Medulla oblongata (tissue), 1 donor: Measurements from ENCODE around the gene C10orf62.
"Not testable (repeated sequence)": the region's sequence is repeated elsewhere in the genome, so short reads cannot be mapped to it uniquely, and the experiment has no call there.

Experiments used
- DNase-seq: peaks from one replicate; pipeline ENCODE4 v3.0.0-alpha.2; 2015; ENCODE audit errors: extremely low spot score

C10orf62 gene, protein sequence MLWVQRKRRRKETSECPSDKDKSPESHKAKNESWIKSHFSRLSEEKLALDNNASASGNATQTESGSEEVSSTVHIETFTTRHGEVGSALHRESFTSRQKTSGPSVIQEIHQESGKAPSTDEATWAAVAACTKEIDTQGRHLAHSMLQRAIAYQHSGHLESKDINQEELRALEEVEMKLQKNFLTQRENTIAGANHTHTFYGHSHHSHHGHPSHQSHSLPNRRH

DNA sequence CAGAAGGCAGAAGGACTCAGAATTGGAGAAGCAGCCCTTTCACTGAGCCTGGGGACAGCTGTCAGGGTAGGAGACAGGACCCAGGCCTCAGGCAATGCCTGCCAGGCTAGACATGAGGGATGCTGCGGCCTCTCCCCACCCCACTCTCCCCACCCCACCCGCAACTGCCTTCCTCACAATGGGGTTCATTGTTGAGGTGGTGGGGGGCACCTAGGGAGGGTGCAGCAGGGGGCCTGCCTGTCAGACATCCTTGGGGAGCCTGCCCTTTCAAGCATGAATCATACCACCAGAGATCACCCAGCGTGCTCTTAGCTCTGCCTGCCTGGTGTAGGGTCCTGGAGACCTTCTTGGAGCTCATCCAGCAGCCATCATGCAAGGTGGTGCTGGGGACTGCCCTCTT is at the start of gene C10orf62:
C10orf62 (plus strand) TSS at position 243 of the 400 bp plus-strand sequence. CDS start 177 bp downstream, outside the sequence.
- no peak for DNase-seq

DNA sequence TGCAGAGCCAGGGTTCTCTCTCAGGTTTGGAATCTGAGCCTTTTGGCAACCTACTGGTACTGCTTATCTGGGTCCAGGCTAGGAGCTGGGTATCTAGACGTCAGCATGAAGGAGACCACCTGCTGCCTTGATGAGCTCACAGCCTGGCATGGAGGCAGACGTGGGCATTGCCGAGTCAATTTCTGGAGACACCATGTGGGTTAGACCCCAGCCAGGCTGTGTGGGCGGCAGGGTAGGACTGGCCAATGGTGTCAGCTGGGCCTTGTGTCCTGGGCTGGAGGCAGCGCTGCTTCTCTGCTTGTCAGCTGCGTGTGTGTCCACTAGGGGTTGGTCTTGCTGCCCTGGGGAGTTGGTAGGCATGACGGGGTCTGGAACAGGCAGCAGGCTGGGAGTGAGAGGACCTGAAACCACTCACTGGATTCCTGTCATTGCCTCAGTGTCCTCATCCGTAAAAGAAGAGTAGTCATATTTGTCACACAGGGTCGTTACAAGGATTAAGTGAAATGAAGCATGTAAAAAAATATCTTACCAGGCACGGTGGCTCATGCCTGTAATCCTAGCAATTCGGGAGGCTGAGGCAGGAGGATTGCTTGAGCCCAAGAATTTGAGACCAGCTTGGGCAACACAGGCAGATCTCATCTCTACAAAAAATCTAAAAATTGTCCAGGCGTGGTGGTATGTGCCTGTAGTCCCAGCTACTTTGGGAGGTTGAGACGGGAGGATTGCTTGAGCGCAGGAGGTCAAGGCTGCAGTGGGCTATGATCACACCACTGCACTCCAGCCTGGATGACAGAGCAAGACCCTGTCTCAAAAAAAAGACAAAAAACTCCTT is 48.6 kb upstream of the C10orf62 start:
- DNase-seq = no peak

DNA sequence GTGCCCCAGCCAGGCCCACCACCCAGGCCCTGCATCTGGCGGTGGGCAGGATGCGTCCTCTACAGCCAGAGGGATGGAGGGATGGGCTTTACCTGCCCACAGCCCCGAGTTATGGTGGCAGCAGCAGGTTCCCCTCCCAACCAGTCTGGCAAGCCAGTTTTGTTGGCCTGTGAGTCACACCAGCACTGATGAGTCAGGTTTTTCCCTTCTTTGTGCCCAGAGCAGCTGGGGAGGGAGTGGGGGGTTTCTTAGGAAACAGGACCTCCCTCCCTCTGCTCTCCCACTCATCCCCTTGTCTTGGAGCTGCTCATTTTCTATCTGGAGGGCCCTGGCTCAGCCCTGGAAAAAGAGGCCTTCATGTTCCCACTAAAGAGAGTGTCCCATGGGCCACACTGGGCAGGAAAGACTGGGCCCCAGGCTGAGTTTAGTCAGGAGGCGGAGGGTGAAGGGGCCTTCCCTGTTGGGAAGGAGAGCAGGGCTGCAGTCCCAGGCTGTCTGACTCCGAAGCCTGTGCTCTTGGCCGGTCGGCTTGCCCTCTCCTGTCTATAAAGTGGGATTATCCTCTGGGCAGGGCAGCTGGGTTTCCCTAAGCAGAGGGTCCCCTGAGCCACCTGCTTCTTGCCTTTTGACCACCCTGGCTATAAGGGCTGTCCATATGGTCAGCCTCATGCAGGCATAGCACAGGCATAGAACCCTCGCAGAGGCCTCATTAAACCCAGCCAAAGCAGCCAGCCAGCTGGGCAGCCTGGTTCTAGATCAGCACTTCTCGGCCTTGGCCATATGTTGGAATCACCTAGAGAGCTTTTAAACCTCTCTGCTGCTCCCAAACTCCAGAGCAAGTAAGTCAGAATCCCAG is 47.1 kb upstream of the C10orf62 start:
- DNase-seq = peak; percentile 77

DNA sequence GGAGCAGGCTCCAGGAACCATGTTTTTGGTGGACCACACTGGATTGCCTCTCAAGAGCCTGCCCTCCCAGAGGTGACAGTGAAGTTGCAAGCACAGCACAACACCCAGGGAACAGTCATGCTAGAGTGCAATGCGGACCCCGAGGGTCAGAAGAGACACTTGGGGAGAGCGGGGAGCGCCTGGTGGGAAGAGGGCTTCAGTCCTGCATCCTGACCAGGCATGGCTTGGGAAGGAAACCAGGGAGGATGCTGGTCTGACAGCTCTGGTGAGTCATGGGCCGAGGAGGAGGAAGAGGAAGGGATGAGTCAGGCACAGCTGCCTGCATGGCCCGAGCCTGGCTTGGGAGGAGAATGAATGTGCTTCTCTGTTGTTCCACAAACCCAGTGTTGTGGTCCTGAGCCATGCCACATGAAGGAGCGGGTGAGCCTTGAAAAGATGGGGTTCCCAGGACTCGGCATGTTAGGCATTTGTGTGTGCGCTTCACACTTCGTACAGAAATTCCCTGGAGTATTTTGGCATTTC is 46.4 kb upstream of the C10orf62 start:
- peak; percentile 91 for DNase-seq

DNA sequence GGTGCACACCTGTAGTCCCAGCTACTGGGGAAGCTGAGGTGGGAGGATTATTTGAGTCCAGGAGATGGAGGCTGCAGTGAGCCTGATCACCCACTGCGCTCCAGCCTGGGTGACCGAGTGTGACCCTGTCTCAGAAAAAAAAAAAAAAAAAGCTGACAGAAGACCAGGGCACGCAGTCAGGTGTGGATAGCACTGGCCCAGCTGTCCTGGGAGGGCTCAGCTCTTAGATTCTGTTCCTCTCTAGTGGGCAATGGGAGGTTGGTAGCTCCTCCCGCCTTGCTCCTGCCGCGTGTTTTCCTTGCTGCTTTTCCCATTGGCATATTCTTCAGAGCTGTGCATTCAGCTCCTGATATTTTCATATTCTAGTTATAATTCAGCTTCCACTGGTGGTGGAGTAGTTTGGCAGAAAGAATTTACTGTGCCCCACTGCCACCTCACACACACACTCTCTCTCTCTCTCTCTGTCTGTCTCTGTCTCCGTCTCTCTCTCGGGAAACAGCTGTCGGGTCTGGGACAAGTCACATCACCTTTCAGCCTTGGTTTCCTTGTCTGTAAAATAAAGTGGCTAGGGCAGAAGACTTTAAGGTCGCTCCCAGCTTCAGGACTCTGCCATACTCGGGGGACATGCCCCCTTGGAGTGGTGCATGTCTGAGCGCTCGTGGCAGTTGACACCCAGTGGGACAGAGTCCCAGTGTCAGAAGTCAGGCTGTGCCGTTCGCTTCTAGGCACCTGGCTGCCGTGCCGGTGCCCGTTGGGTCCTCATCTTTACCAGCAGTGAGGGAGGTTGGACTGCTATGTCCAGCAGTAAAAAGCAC is 42.9 kb upstream of the C10orf62 start:
- peak; percentile 9 for DNase-seq

DNA sequence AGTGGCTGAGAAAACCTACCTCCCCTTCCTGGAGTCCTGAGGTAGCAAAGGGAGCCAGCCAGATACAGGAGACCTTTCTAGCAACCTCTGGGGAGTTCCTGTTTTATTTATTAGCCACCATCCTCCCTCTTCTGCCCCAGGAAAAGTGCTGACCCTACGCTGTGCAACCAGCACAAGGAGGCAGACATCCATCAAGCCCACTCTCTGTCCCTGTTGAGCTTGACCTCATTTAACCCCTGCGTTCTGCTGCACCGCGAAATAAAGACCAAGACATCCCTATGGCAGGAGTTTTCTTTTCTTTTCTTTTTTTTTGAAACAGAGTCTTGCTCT is 42.3 kb upstream of the C10orf62 start:
- DNase-seq = peak; percentile 2

DNA sequence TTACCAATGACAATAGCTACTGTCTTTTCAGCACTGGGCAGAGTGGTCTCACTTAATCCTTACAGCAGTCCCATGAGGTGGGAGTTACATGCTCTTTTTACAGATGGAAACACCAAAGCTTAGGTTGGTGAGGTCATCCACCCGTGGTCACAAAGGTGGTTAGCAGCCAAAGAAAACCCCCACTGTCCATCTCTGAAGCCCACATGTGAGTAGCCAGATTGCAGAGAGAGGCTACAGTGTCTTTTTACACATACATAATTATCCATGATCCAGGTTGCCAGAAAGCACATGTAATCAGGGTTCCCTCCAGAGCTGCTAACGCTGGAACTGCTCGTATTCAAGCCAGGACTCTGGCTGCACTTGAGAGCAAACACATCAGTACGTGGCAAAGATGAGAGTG is 41.6 kb upstream of the C10orf62 start:
- DNase-seq = no peak

DNA sequence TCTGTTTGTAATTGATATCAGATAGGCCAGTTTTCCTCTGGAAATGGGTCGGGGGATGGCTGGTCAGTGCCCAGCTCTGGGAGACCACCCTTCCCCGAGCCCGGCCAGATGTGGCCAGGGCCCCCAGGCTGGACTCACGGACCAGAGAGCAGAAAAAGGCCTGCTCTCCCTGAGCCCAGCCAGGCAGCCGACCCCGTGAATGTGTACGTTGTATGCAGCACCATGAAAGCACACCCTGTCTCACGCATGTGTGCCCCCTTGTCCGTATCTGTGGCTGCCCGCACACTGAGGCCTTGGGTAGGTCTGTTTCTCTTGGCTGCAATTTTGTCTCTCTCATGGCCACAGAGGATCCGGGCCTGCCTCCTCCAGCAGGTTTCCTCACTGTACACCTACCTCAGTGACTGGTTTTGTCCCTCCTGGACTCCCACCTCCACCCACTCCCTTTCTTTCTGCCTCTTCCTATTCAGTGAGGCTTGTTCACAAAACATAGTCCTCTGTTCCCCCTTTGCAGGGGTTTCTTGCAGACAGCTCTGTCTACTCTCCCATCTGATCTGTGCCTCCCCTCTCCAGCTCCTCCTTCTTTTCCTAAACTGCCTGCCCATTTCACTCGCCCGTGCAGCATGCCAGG is 40.6 kb upstream of the C10orf62 start:
- no peak for DNase-seq

DNA sequence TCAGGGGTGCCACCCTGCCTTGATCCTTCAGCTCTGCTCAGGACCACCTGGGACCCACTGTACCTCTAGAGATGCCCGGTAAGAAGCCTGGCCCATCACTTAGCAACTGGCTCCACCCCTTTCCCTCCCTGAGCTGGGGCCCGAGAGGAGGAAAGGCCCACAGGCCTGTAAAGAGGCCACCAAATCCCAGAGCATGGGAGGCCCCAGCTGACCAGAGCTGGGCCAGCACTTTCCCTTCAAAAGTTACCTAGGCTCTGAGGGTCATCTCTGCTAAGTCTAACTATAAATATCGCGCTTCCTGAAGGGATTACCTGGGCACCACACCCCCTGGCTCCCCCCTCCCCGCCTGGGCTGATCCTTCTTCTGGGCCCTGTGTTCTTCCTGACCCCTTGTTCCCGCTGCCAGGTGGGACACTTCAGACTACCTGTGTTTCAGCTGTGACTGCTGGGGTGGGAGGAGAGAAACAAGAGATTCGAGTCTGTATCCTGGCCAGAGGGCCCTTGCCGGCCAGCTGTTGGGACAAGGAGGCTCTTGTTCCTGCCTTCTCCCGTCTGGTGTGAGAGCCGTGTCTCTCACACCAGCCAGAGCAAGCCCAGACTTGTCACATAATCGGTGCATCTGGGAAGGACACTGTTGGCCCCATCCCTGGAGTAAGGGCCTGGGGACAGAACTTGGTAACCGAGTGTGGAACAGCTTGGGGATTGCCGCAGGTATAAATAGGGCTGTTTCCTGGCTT is 39.8 kb upstream of the C10orf62 start:
- DNase-seq = peak; percentile 94

DNA sequence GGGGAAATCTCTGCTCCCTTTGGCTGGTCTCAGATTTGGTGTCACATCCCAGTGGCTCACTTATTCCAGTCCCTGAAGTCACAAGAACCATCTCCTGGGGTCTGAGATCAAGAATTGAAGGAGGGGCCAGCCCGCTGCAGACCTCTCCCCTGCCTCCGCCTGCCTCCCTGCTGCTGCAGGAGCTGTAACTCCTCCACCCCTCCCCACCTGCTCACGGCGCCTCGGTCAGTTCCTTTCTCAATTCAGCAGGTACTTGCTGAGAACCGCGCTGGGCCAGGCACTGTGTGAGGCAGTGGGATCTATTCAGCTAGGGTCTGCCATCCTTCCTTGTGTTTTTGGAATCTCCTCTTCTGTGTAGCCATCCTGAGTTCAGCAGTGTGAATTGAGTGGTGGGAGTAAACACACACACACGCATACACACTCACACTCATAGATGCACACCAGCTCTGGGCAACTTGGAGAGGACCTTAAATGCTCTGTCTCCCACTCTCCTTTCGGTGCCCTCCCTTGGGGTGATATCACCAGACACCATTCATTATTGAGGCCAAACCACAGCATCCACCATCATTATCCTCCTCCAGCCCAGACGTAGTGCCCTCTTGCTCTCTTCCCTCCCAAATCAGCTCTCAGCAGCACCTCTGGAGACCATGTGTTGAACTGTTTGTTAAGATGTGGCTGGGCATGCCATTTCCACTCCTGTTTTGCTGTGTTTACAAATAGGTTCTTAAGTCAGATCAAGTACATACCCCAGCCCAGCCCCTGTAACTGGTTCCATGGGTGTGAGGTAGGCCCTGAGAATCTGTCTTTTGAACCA is 39.0 kb upstream of the C10orf62 start:
- no peak for DNase-seq

DNA sequence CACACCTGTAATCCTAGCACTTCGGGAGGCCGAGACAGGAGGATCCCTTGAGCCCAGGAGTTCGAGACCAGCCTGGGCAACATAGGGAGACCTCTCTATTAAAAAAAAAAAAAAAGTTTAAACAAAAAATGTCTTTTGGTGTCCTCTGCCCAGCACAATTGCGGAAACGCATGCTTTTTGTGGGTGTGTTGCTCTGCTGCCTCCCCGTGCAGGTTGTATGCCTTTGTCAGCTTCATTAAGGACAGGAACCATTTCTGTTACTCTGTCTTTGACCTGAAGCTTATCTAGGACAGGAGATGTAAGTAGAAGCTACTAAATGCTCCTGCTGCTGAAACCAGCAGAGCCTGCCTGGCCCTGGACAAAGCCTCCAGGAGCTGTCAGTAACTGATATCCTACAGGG is 38.2 kb upstream of the C10orf62 start:
- no peak for DNase-seq

DNA sequence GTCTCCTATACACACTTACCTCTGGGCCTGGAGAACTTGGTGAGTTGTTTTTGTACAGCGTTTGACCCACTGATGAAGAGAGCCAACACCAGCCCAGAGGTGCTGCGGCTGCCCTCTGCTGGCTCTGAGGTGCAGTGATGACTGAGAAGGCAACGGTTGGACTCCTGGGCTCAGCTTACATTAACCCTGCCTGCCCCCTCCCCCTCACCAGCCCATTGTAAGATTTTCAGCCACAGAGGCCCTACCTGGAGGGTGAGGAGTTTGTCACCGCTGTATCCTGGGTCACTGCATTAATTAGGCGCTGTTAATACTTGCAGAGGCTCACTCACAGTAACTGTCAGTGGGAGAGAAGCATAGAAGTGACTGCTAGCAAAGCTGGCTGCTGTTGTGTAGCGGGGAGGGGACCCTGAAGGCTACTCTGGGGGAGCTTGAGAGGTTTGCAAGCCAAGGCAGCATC is 35.9 kb upstream of the C10orf62 start:
- DNase-seq = peak; percentile 87

DNA sequence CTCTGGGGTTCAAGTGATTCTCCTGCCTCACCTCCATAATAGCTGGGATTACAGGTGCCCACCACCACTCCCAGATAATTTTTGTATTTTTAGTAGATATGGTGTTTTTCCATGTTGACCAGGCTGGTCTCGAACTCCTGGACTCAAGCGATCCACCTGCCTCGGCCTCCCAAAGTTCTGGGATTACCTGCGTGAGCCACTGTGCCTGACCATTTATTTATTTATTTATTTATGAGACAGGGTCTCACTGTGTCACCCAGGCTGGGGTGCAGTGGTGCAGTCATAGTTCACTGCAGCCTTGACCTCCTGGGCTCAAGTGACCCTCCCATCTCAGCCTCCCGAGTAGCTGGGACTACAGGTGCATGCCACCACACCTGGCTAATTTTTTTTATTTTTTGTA is 35.2 kb upstream of the C10orf62 start:
- DNase-seq = not testable (repeated sequence)

DNA sequence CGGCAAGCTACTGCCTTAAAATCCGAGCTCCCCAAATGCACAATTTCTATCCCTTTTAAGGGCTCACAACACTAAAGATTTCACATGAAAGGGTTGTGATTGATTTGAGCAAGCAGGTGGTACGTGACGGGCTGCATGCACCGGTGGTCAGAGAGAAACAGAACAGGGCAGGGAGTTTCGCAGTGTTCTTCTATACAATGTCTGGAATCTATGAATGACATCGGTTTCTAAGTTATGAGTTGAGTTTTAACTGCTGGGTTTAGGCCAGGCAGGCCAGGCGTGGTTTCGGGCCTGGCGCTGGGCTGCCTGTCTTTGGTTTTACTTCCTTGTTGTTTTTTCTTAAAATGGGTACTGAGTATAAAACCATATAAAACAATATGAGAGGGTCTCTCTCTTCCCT is 34.0 kb upstream of the C10orf62 start:
- not testable (repeated sequence) for DNase-seq

DNA sequence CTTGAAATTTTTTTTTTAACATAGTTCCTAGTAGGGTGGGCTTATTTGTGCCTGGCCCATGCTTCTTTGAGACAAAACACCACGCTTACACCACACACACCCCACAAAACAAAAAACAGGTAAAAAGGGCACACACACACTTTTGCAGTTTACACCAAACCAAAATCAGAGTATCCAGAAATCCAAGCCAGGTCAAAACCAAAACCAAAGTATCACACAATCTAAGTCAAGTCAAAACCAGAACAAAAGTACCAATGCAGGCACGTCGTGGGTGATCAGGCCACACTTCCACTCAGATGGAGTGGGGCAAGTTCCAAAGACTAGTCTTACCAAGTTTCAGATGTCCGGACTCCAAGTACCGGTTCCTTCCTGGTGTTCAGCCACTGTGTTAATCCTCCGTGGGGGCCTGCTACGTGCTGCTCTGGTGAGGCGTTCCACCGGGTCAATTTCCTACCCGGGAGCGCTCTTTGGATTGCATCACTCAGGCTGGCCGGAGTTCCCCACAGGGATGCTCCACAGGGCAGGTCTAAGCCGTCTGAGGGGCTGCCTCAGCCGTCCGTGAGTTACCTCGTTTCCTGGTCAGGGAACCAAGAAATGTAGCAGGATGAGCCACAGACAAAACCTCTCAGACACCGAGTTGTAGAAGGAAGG is 28.7 kb upstream of the C10orf62 start:
- not testable (repeated sequence) for DNase-seq

DNA sequence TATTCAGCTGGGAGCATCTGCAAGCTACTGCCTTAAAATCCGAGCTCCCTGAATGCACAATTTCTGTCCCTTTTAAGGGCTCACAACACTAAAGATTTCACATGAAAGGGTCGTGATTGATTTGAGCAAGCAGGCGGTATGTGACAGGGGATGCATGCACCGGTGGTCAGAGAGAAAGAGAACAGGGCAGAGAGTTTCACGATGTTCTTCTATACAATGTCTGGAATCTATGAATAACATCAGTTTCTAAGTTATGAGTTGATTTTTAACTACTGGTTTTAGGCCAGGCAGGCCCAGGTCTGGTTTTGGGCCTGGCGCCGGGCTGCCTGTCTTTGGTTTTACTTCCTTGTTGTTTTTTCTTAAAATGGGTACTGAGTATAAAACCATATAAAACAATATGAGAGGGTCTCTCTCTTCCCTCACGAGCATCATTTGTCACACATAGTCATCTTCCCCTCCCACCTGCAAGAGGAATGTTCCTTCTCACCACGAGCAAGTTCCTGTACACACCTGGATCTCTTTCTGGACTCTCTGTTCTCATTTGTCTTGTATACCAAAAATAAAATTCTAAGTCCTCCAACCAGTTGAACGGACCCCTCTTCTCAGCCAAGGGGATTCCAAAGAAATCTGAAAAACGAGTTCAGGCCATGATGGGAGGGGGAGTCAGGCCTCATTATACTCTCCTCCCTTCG is 28.0 kb upstream of the C10orf62 start:
- not testable (repeated sequence) for DNase-seq

DNA sequence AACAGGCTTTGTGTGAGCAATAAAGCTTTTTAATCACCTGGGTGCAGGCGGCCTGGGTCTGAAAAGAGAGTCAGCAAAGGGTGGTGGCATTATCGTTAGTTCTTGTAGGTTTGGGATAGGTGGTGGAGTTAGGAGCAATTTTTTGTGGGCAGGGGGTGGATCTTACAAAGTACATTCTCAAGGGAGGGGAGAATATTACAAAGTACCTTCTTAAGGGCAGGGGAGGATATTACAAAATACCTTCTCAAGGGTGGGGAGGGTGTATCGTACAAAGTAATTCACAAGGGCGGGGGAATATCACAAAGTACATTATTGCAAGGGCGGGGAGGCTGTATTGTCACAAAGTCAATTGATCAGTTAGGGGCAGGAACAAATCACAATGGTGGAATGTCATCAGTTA is 27.2 kb upstream of the C10orf62 start:
- not testable (repeated sequence) for DNase-seq

DNA sequence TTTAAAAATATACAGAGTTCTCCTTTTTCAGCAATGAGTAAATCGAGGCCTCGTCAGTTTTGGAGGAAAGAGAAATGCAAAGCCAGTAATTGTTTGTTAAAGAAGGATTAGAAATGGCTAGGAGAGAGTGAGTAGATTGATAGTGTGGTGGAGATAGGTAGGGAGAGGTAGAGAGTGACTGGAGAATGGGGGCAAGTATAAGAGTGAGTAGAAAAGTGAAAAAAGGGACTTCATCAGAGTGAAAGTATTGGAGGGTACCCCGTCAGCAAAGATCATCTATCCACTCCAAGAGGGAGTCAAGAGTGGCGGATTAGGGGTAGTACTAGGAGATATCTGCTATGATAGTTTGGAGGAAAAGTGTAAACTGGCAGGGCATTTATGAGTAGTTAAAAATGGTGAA is 26.2 kb upstream of the C10orf62 start:
- no peak for DNase-seq
